GM23338 (cell line): ENCODE data around the gene CTDSPL. TPM values are rescaled to one million over a fixed set of nuclear protein-coding genes. Genes with fewer than 3 reads are reported as not detected.

Experiments
- ATAC-seq: fragments of 200-7000 bp; cut with Tn5 transposase; 3 replicates; pipeline ENCODE4 v1.9.1; 2020
- DNase-seq: peaks from one replicate; pipeline ENCODE4 v3.0.0-alpha.2; 2015; ENCODE audit warnings: low spot score
- H2AFZ ChIP-seq: fragments of 200-600 bp; sonication (generic); 2 replicates; pipeline ENCODE4 v1.8.0; 2016; ENCODE audit warnings: antibody characterized with exemption, mild to moderate bottlenecking, moderate library complexity
- H3F3A ChIP-seq: fragments of 200-600 bp; sonication (generic); replicated peaks from 2 replicates; pipeline ENCODE4 v1.8.0; 2017; ENCODE audit warnings: antibody characterized with exemption, mixed run types, low read depth
- H3K27ac ChIP-seq: fragments of 200-600 bp; sonication (generic); 2 replicates; pipeline ENCODE4 v1.6.1; 2016; ENCODE audit warnings: low read depth
- H3K27me3 ChIP-seq: fragments of 200-600 bp; sonication (generic); 2 replicates; pipeline ENCODE4 v1.8.0; 2016; ENCODE audit warnings: mild to moderate bottlenecking, mixed run types, moderate library complexity; ENCODE audit not compliant: insufficient read depth
- H3K36me3 ChIP-seq: fragments of 200-600 bp; sonication (generic); 2 replicates; pipeline ENCODE4 v1.8.0; 2016; ENCODE audit warnings: mild to moderate bottlenecking; ENCODE audit not compliant: insufficient read depth
- H3K4me1 ChIP-seq: fragments of 200-600 bp; sonication (generic); 2 replicates; pipeline ENCODE4 v1.8.0; 2016; ENCODE audit warnings: mild to moderate bottlenecking, moderate library complexity; ENCODE audit not compliant: insufficient read depth
- H3K4me2 ChIP-seq: fragments of 200-600 bp; sonication (generic); 2 replicates; pipeline ENCODE4 v1.7.1; 2017; ENCODE audit warnings: mixed run types
- H3K4me3 ChIP-seq: fragments of 200-600 bp; sonication (generic); 2 replicates; pipeline ENCODE4 v1.6.1; 2016; ENCODE audit warnings: mixed run types
- H3K79me2 ChIP-seq: fragments of 200-600 bp; sonication (generic); replicated peaks from 2 replicates; pipeline ENCODE4 v1.8.0; 2017; ENCODE audit warnings: mild to moderate bottlenecking; ENCODE audit not compliant: insufficient read depth
- H3K9me2 ChIP-seq: fragments of 200-600 bp; sonication (generic); 2 replicates; pipeline ENCODE4 v1.8.0; 2017; ENCODE audit not compliant: insufficient read depth
- H4K20me1 ChIP-seq: fragments of 200-600 bp; sonication (generic); replicated peaks from 2 replicates; pipeline ENCODE4 v1.8.0; 2017; ENCODE audit warnings: mild to moderate bottlenecking; ENCODE audit not compliant: insufficient read depth
- H3K27ac Mint-ChIP-seq: 2 replicates; pipeline ENCODE4 v1.8.0; 2020; ENCODE audit warnings: inconsistent platforms, mild to moderate bottlenecking, moderate library complexity, mixed read lengths
- H3K27me3 Mint-ChIP-seq: 3 replicates; pipeline ENCODE4 v1.8.0; 2022; ENCODE audit warnings: low read depth, mild to moderate bottlenecking, moderate library complexity, mixed read lengths, inconsistent platforms; ENCODE audit not compliant: insufficient read depth, poor library complexity
- H3K36me3 Mint-ChIP-seq: 3 replicates; pipeline ENCODE4 v1.8.0; 2021; ENCODE audit warnings: low read depth, mild to moderate bottlenecking, inconsistent platforms, moderate library complexity, mixed read lengths
- H3K4me1 Mint-ChIP-seq: 3 replicates; pipeline ENCODE4 v1.8.0; 2020; ENCODE audit warnings: mild to moderate bottlenecking, inconsistent platforms, mixed read lengths
- H3K4me3 Mint-ChIP-seq: 3 replicates; pipeline ENCODE4 v1.8.0; 2021; ENCODE audit warnings: moderate library complexity, mild to moderate bottlenecking, inconsistent platforms, mixed read lengths
- H3K9me3 Mint-ChIP-seq: 3 replicates; pipeline ENCODE4 v1.8.0; 2020; ENCODE audit warnings: moderate library complexity, mild to moderate bottlenecking, inconsistent platforms, mixed read lengths
- CREB1 ChIP-seq: fragments of 250-450 bp; sonication (Bioruptor Pico); IDR thresholded peaks from 2 replicates; pipeline ENCODE4 v1.5.0; 2020; ENCODE audit warnings: low read depth, mild to moderate bottlenecking, moderate library complexity
- CTCF ChIP-seq, 2 experiments: fragments of 200-600 bp in 1 of 2; sonication (generic) in 1 of 2; conservative IDR thresholded peaks; 2 replicates each; pipeline versions ENCODE4 v1.5.1 to v1.6.1; 2016 to 2017; ENCODE audit warnings: antibody characterized with exemption in 2 of 2, low read depth in 2 of 2, mild to moderate bottlenecking in 2 of 2, moderate library complexity in 1 of 2
- ETS1 ChIP-seq: IDR thresholded peaks from 2 replicates; pipeline ENCODE4 v1.6.1; 2016; ENCODE audit warnings: antibody characterized with exemption
- EZH2 ChIP-seq: fragments of 200-600 bp; sonication (generic); IDR thresholded peaks from one replicate; pipeline ENCODE4 v1.8.0; 2017; ENCODE audit warnings: antibody characterized with exemption, mild to moderate bottlenecking, low read depth; ENCODE audit not compliant: unreplicated experiment
- EZH2phosphoT487 ChIP-seq: fragments of 200-600 bp; sonication (generic); IDR thresholded peaks from one replicate; pipeline ENCODE4 v1.8.1; 2018; ENCODE audit warnings: antibody characterized with exemption; ENCODE audit not compliant: unreplicated experiment
- JUNB ChIP-seq: IDR thresholded peaks from one replicate; pipeline ENCODE4 v1.6.1; 2016; ENCODE audit warnings: antibody characterized with exemption; ENCODE audit not compliant: unreplicated experiment
- NANOG ChIP-seq: IDR thresholded peaks from 2 replicates; pipeline ENCODE4 v1.6.1; 2016; ENCODE audit warnings: antibody characterized with exemption, borderline replicate concordance
- POLR2AphosphoS5 ChIP-seq: IDR thresholded peaks from 2 replicates; pipeline ENCODE4 v1.6.1; 2016; ENCODE audit warnings: antibody characterized with exemption, low read depth
- REST ChIP-seq: IDR thresholded peaks from one replicate; pipeline ENCODE4 v1.6.1; 2018; ENCODE audit warnings: antibody characterized with exemption; ENCODE audit not compliant: unreplicated experiment
- STAT1 ChIP-seq: IDR thresholded peaks from one replicate; pipeline ENCODE4 v1.6.1; 2016; ENCODE audit warnings: antibody characterized with exemption; ENCODE audit not compliant: unreplicated experiment
- ZNF114 ChIP-seq: fragments of 250-450 bp; sonication (Bioruptor Pico); IDR thresholded peaks from 2 replicates; pipeline ENCODE4 v1.5.0; 2020; ENCODE audit warnings: mild to moderate bottlenecking, moderate library complexity
- ZNF331 ChIP-seq: fragments of 250-450 bp; sonication (Bioruptor Pico); IDR thresholded peaks from 2 replicates; pipeline ENCODE4 v1.5.0; 2020; ENCODE audit warnings: low read depth, mild to moderate bottlenecking, moderate library complexity
- ZNF462 ChIP-seq: fragments of 250-450 bp; sonication (Bioruptor Pico); IDR thresholded peaks from 2 replicates; pipeline ENCODE4 v1.5.0; 2020; ENCODE audit warnings: mild to moderate bottlenecking, moderate library complexity
- polyA plus RNA-seq: library from polyadenylated mRNA; unstranded; fragments of >200 nt; fragmentation: Nextera tagmentation; extraction: Ambion mirVana; gene quantifications from 2 replicates; pipeline ENCODE4 v1.2.1, GENCODE V29; 2016
- total RNA-seq: library from RNA; depleted of rRNA; stranded (reverse); fragments of >200 nt; shearing (Covaris generic); gene quantifications from 2 replicates; pipeline ENCODE4 v1.2.3, GENCODE V29; 2014

Gene CTDSPL
- total and polyA plus RNA-seq, 2 experiments from 2014 or later, result 23.2 to 42.0 TPM

GRCh38 chr3:37903734-37904133 lies 42.1 kb downstream of the CTDSPL start:
- no peak overlapping the region for H3K4me2 ChIP-seq
- H3K9me3 Mint-ChIP-seq, result no peaks in the 10 kb centered on the region
- TF ChIP-seq EZH2, result no peak
- no peak for TF ChIP-seq STAT1
- TF ChIP-seq ZNF114, result no peak
- TF ChIP-seq ZNF462 (CRISPR knock-in tag), result no peak
- TF ChIP-seq POLR2AphosphoS5, result no peak
- TF ChIP-seq CTCF (conservative IDR thresholded peaks at IDR 0.05; ENCODE audit: low read depth in 2 of 2), result no peak
- TF ChIP-seq ETS1, result no peak
- TF ChIP-seq NANOG, result no peak
- no peak for TF ChIP-seq REST
- no peak for TF ChIP-seq CREB1 (CRISPR knock-in tag)
- TF ChIP-seq JUNB, result no peak
- TF ChIP-seq ZNF331 (CRISPR knock-in tag), result no peak
- no peak for TF ChIP-seq EZH2phosphoT487
- no peaks in the 10 kb centered on the region for H3F3A ChIP-seq
- no peaks in the 10 kb centered on the region; the same call in 1 of the 2 replicates for H4K20me1 ChIP-seq
- H2AFZ ChIP-seq, result no peak overlapping the region
- ATAC-seq (no peak), DNase-seq (no peak)
- H3K4me3 Mint-ChIP-seq, result no peak overlapping the region
- peaks cover 45% of the 10 kb centered on the region for H3K4me1 Mint-ChIP-seq
- H3K27me3 Mint-ChIP-seq, result no peaks in the 10 kb centered on the region
- H3K79me2 ChIP-seq, result peaks cover 20% of the 10 kb centered on the region
- H3K9me2 ChIP-seq, result peaks cover 4% of the 10 kb centered on the region; the same call in 1 of the 2 replicates
- no peak overlapping the region for H3K27ac ChIP-seq
- H3K27me3 ChIP-seq, result no peaks in the 10 kb centered on the region
- H3K36me3 Mint-ChIP-seq, result no peaks in the 10 kb centered on the region; the same call in 2 of the 3 replicates
- H3K4me1 ChIP-seq, result peaks cover 34% of the 10 kb centered on the region
- H3K36me3 ChIP-seq, result no peaks in the 10 kb centered on the region; the same call in 1 of the 2 replicates
- no peak overlapping the region for H3K4me3 ChIP-seq
- H3K27ac Mint-ChIP-seq, result no peak overlapping the region; the same call in 1 of the 2 replicates
